Natural killer cell (primary cell): ENCODE measurements around the gene FASTKD1. TPM values are rescaled to one million over a fixed set of nuclear protein-coding genes. Genes with fewer than 3 reads are reported as not detected.
A peak's percentile ranks its signal among the peaks of the same experiment; 100 is the strongest.
"Not testable (repeated sequence)": the region's sequence is repeated elsewhere in the genome, so short reads cannot be mapped to it uniquely, and the experiment has no call there.

Source experiments
- ATAC-seq, 3 donors: fragments of 150-1000 bp in 2 of 3; fragments of 200-7000 bp in 1 of 3; cut with Tn5 transposase; 1 replicate in 1 of 3; 2 replicates in 2 of 3; pipeline ENCODE4 v1.10.0; 2021; ENCODE audit warnings: mild to moderate bottlenecking in 2 of 3, moderate library complexity in 2 of 3
- DNase-seq, 2 donors: peaks; one replicate each; pipeline versions ENCODE4 v3.0.0 to v3.0.0-alpha.2; 2013 to 2021; ENCODE audit warnings: mixed read lengths in 1 of 2
- H3K27ac ChIP-seq: one replicate; pipeline ENCODE4 v1.5.1; 2013; ENCODE audit warnings: mild to moderate bottlenecking, low read length
- H3K27me3 ChIP-seq: one replicate; pipeline ENCODE4 v1.6.1; 2013; ENCODE audit warnings: low read length; ENCODE audit not compliant: control insufficient read depth, insufficient read depth
- H3K36me3 ChIP-seq: one replicate; pipeline ENCODE4 v1.6.1; 2013; ENCODE audit warnings: low read length; ENCODE audit not compliant: control insufficient read depth, insufficient read depth
- H3K4me1 ChIP-seq: one replicate; pipeline ENCODE4 v1.6.1; 2013; ENCODE audit warnings: low read length; ENCODE audit not compliant: control insufficient read depth, insufficient read depth
- H3K4me3 ChIP-seq: one replicate; pipeline ENCODE4 v1.5.1; 2013; ENCODE audit warnings: low read length
- H3K9me3 ChIP-seq: one replicate; pipeline ENCODE4 v1.6.1; 2013; ENCODE audit warnings: low read length; ENCODE audit not compliant: control insufficient read depth, insufficient read depth
- H3K27ac Mint-ChIP-seq, 2 donors: one replicate each; pipeline ENCODE4 v1.8.0; 2022; ENCODE audit warnings: mild to moderate bottlenecking in 2 of 2, mixed read lengths in 2 of 2, moderate library complexity in 1 of 2
- H3K27me3 Mint-ChIP-seq, 2 donors: one replicate each; pipeline ENCODE4 v1.8.0; 2022; ENCODE audit warnings: low read depth in 2 of 2, mixed read lengths in 2 of 2
- H3K36me3 Mint-ChIP-seq: one replicate; pipeline ENCODE4 v1.8.0; 2022; ENCODE audit warnings: mixed read lengths
- H3K4me1 Mint-ChIP-seq, 2 donors: one replicate each; pipeline ENCODE4 v1.8.0; 2022; ENCODE audit warnings: mixed read lengths in 2 of 2
- H3K4me3 Mint-ChIP-seq: one replicate; pipeline ENCODE4 v1.8.0; 2022; ENCODE audit warnings: mild to moderate bottlenecking, moderate library complexity, mixed read lengths
- H3K9me3 Mint-ChIP-seq, 2 donors: one replicate each; pipeline ENCODE4 v1.8.0; 2022; ENCODE audit warnings: mixed read lengths in 2 of 2
- WGBS: methylation state at CpG from one replicate; pipeline ENCODE4 v1.1.7; 2013; ENCODE audit warnings: missing lambda C conversion rate; ENCODE audit not compliant: insufficient coverage; 5-methylcytosine and 5-hydroxymethylcytosine counted together
- intact Hi-C: fragments of 100-400 bp; cut with micrococcal nuclease; formaldehyde crosslinking; loops from one replicate; pipeline ENCODE4 v1.14.2; 2022
- total RNA-seq, 4 donors: library from RNA; stranded (reverse); fragments of 120-200 nt in 1 of 4; gene quantifications; one replicate each; pipeline versions ENCODE4 v1.2.3 to v1.2.4, GENCODE V29; 2013 to 2022
- TF ChIP-seq, protein P1 (sequence below): fragments of 200-600 bp; IDR thresholded peaks from one replicate; pipeline ENCODE4 v1.8.0; 2022; ENCODE audit warnings: antibody characterized with exemption

Gene FASTKD1
- total RNA-seq, 3 donors from 2014 or later (not counting 1 experiment from before 2014, with no cell fraction given) = 10.9 to 14.1 (median 12.5) TPM

- Histone ChIP-seq H3K36me3 (no peaks in the 10 kb centered on the region), H3K4me3 (no peak overlapping the region), H3K9me3 (no peaks in the 10 kb centered on the region), H3K4me1 (no peaks in the 10 kb centered on the region), H3K27me3 (no peaks in the 10 kb centered on the region), H3K27ac (no peak overlapping the region)
- intact Hi-C loops = no loop called here
- DNase-seq (no peak), ATAC-seq (no peak)
- Mint-ChIP-seq H3K9me3 (peaks cover 0 to under 1% of the 10 kb centered on the region in 2 donors), H3K27ac (no peak overlapping the region), H3K4me3 (no peak overlapping the region), H3K27me3 (peaks cover 4 to 8% of the 10 kb centered on the region in 2 donors), H3K4me1 (peaks cover 3 to 4% of the 10 kb centered on the region in 2 donors), H3K36me3 (no peaks in the 10 kb centered on the region)
- 70% methylated on average over 6 of the region's 6 CpGs for WGBS
- TF ChIP-seq, protein P1, sequence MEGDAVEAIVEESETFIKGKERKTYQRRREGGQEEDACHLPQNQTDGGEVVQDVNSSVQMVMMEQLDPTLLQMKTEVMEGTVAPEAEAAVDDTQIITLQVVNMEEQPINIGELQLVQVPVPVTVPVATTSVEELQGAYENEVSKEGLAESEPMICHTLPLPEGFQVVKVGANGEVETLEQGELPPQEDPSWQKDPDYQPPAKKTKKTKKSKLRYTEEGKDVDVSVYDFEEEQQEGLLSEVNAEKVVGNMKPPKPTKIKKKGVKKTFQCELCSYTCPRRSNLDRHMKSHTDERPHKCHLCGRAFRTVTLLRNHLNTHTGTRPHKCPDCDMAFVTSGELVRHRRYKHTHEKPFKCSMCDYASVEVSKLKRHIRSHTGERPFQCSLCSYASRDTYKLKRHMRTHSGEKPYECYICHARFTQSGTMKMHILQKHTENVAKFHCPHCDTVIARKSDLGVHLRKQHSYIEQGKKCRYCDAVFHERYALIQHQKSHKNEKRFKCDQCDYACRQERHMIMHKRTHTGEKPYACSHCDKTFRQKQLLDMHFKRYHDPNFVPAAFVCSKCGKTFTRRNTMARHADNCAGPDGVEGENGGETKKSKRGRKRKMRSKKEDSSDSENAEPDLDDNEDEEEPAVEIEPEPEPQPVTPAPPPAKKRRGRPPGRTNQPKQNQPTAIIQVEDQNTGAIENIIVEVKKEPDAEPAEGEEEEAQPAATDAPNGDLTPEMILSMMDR = no peak
Measured at GRCh38 chr2:169579044-169579443, 5.4 kb upstream of the FASTKD1 start.

GRCh38 chr2:169575264-169575663, 1.6 kb upstream of the FASTKD1 start:
- WGBS = 96% methylated on average over 27 of the region's 36 CpGs
- H3K36me3 Mint-ChIP-seq, DNase-seq, H3K9me3 Mint-ChIP-seq, H3K27ac Mint-ChIP-seq, H3K4me1 ChIP-seq, H3K9me3 ChIP-seq, H3K27me3 Mint-ChIP-seq, H3K4me3 Mint-ChIP-seq, H3K36me3 ChIP-seq, H3K27ac ChIP-seq, H3K27me3 ChIP-seq, H3K4me3 ChIP-seq, ATAC-seq, intact Hi-C loops: not testable (repeated sequence)
- H3K4me1 Mint-ChIP-seq = peaks cover 12 to 13% of the 10 kb centered on the region in 2 donors

DNA sequence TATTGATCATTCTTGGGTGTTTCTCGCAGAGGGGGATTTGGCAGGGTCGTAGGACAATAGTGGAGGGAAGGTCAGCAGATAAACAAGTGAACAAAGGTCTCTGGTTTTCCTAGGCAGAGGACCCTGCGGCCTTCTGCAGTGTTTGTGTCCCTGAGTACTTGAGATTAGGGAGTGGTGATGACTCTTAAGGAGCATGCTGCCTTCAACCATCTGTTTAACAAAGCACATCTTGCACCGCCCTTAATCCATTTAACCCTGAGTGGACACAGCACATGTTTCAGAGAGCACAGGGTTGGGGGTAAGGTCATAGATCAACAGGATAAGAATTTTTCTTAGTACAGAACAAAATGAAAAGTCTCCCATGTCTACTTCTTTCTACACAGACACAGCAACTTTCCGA, 874 bp upstream of the FASTKD1 start:
- H3K36me3 ChIP-seq, H3K27ac Mint-ChIP-seq, intact Hi-C loops, ATAC-seq, H3K4me1 ChIP-seq, H3K4me3 Mint-ChIP-seq, DNase-seq, H3K4me3 ChIP-seq, H3K36me3 Mint-ChIP-seq, H3K27ac ChIP-seq, H3K9me3 Mint-ChIP-seq, H3K27me3 Mint-ChIP-seq, H3K27me3 ChIP-seq, H3K9me3 ChIP-seq: not testable (repeated sequence)
- 100% methylated on average over 1 of the region's 5 CpGs for WGBS
- H3K4me1 Mint-ChIP-seq = peaks cover 12 to 13% of the 10 kb centered on the region in 2 donors

DNA sequence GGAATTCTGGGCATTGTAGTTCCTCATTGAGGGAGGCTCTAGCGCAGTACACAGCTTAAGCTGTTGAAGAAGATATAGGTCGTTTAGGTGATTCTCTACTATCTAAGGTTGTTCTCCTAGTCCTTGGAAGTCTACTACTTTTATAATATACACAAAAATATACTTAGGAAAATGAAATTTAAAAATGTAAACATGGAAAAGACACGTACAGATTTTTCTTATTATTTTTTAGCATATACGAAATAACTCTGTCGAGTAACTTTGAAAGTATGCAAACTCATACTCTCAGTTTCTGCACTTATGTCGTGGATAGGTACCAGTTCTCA, 272 bp upstream of the FASTKD1 start:
- Mint-ChIP-seq H3K4me3 (peak overlapping the region; percentile 98), H3K4me1 (peaks cover 12 to 13% of the 10 kb centered on the region in 2 donors), H3K27me3 (peaks cover 4 to 6% of the 10 kb centered on the region in 2 donors), H3K9me3 (no peaks in the 10 kb centered on the region), H3K27ac (peak overlapping the region; percentile 91 to 93), H3K36me3 (no peaks in the 10 kb centered on the region)
- Histone ChIP-seq H3K4me1 (peaks cover 5% of the 10 kb centered on the region), H3K9me3 (no peaks in the 10 kb centered on the region), H3K4me3 (peak overlapping the region; percentile 89), H3K36me3 (no peaks in the 10 kb centered on the region), H3K27me3 (no peaks in the 10 kb centered on the region), H3K27ac (no peak overlapping the region)
- DNase-seq (no peak), ATAC-seq (no peak)
- intact Hi-C loops = loop anchor here (1.0 kb wide), 1 partner anchor 10 kb away; the partner anchor contains the start of gene PPIG
- 44% methylated on average over 4 of the region's 6 CpGs for WGBS
- TF ChIP-seq, protein P1 = no peak
